Neuron (in vitro differentiated cells): Measurements from ENCODE around the gene MDH2.
"Not testable (repeated sequence)": the region's sequence is repeated elsewhere in the genome, so short reads cannot be mapped to it uniquely, and the experiment has no call there.

Experiments
- H2AFZ ChIP-seq: one replicate; pipeline ENCODE4 v1.6.1; 2013; ENCODE audit warnings: low read depth, mild to moderate bottlenecking, inconsistent platforms, low read length, moderate library complexity
- H3K27me3 ChIP-seq: one replicate; pipeline ENCODE4 v1.6.1; 2013; ENCODE audit warnings: low read length; ENCODE audit not compliant: insufficient read depth
- H3K36me3 ChIP-seq: one replicate; pipeline ENCODE4 v1.6.1; 2013; ENCODE audit warnings: low read length; ENCODE audit not compliant: insufficient read depth
- H3K4me1 ChIP-seq: one replicate; pipeline ENCODE4 v1.6.1; 2013; ENCODE audit warnings: low read length; ENCODE audit not compliant: insufficient read depth
- H3K4me3 ChIP-seq: 2 replicates; pipeline ENCODE4 v1.5.1; 2013; ENCODE audit warnings: mild to moderate bottlenecking, low read length, moderate library complexity
- H3K9me3 ChIP-seq: one replicate; pipeline ENCODE4 v1.6.1; 2013; ENCODE audit warnings: low read length

Gene MDH2

GRCh38 chr7:76022026-76022780 lies 25.7 kb upstream of the MDH2 start:
- Histone ChIP-seq H3K36me3 (peaks cover 40% of the 10 kb centered on the region), H3K4me3 (no peak overlapping the region)

GRCh38 chr7:76023002-76023401 lies 24.9 kb upstream of the MDH2 start:
- peaks cover 39% of the 10 kb centered on the region for H3K36me3 ChIP-seq
- no peaks in the 10 kb centered on the region for H3K9me3 ChIP-seq
- H3K4me3 ChIP-seq, result no peak overlapping the region
- H3K4me1 ChIP-seq, result no peaks in the 10 kb centered on the region
- no peak overlapping the region for H2AFZ ChIP-seq
- H3K27me3 ChIP-seq, result no peaks in the 10 kb centered on the region

More at GRCh38 chr7:76022026-76022780, 25.7 kb upstream of the MDH2 start:
- Histone ChIP-seq H2AFZ (no peak overlapping the region), H3K9me3 (no peaks in the 10 kb centered on the region), H3K4me1 (no peaks in the 10 kb centered on the region), H3K27me3 (no peaks in the 10 kb centered on the region)

- not testable (repeated sequence) for H3K4me1 ChIP-seq, H3K4me3 ChIP-seq, H3K27me3 ChIP-seq, H2AFZ ChIP-seq, H3K9me3 ChIP-seq
- peaks cover 22% of the 10 kb centered on the region for H3K36me3 ChIP-seq
These were observed 18.2 kb upstream of the MDH2 start for GRCh38 chr7:76029682-76030081.

- H3K27me3 ChIP-seq, result no peaks in the 10 kb centered on the region
- no peaks in the 10 kb centered on the region for H3K9me3 ChIP-seq
- no peak overlapping the region for H2AFZ ChIP-seq
- H3K4me3 ChIP-seq, result no peak overlapping the region
- H3K36me3 ChIP-seq, result peaks cover 16% of the 10 kb centered on the region
- H3K4me1 ChIP-seq, result no peaks in the 10 kb centered on the region
These were observed 15.9 kb upstream of the MDH2 start for GRCh38 chr7:76031964-76032363.

- H3K36me3 ChIP-seq, result peaks cover 5% of the 10 kb centered on the region
These were observed 10.6 kb upstream of the MDH2 start for GRCh38 chr7:76037310-76037709.

GRCh38 chr7:76040126-76040525 lies 7.8 kb upstream of the MDH2 start:
- Histone ChIP-seq H3K9me3 (no peaks in the 10 kb centered on the region), H3K27me3 (no peaks in the 10 kb centered on the region), H3K4me3 (no peak overlapping the region), H3K4me1 (no peaks in the 10 kb centered on the region), H2AFZ (no peak overlapping the region), H3K36me3 (peaks cover 12% of the 10 kb centered on the region)

More at GRCh38 chr7:76037310-76037709, 10.6 kb upstream of the MDH2 start:
- H3K4me3 ChIP-seq, result no peak overlapping the region
- no peaks in the 10 kb centered on the region for H3K27me3 ChIP-seq
- no peak overlapping the region for H2AFZ ChIP-seq
- H3K4me1 ChIP-seq, result no peaks in the 10 kb centered on the region
- H3K9me3 ChIP-seq, result no peaks in the 10 kb centered on the region

GRCh38 chr7:76044375-76044865 lies 3.5 kb upstream of the MDH2 start:
- Histone ChIP-seq H3K36me3 (peaks cover 12% of the 10 kb centered on the region), H3K27me3 (no peaks in the 10 kb centered on the region), H3K9me3 (no peaks in the 10 kb centered on the region), H3K4me3 (no peak overlapping the region), H3K4me1 (peaks cover 16% of the 10 kb centered on the region), H2AFZ (no peak overlapping the region)

- peak overlapping the region; percentile 69 for H3K4me3 ChIP-seq
- peaks cover 16% of the 10 kb centered on the region for H3K4me1 ChIP-seq
- H3K36me3 ChIP-seq, result peaks cover 16% of the 10 kb centered on the region
- H2AFZ ChIP-seq, result peak overlapping the region; percentile 62
- H3K27me3 ChIP-seq, result no peaks in the 10 kb centered on the region
- H3K9me3 ChIP-seq, result no peaks in the 10 kb centered on the region
These were observed 548 bp upstream of the MDH2 start for GRCh38 chr7:76047305-76047810.

GRCh38 chr7:76048668-76048988 lies 722 bp downstream of the MDH2 start:
- Histone ChIP-seq H2AFZ (no peak overlapping the region), H3K9me3 (no peaks in the 10 kb centered on the region), H3K4me3 (peak overlapping the region; percentile 69), H3K27me3 (no peaks in the 10 kb centered on the region), H3K4me1 (peaks cover 16% of the 10 kb centered on the region), H3K36me3 (peaks cover 21% of the 10 kb centered on the region)

GRCh38 chr7:76049295-76049694 lies 1.4 kb downstream of the MDH2 start:
- H2AFZ ChIP-seq, result no peak overlapping the region
- H3K4me1 ChIP-seq, result peaks cover 16% of the 10 kb centered on the region
- no peaks in the 10 kb centered on the region for H3K9me3 ChIP-seq
- H3K4me3 ChIP-seq, result peak overlapping the region; percentile 69
- H3K36me3 ChIP-seq, result peaks cover 27% of the 10 kb centered on the region
- H3K27me3 ChIP-seq, result no peaks in the 10 kb centered on the region

GRCh38 chr7:76050545-76050944 lies 2.6 kb downstream of the MDH2 start:
- H3K36me3 ChIP-seq, result peaks cover 33% of the 10 kb centered on the region
- H2AFZ ChIP-seq, result no peak overlapping the region
- no peaks in the 10 kb centered on the region for H3K9me3 ChIP-seq
- peaks cover 16% of the 10 kb centered on the region for H3K4me1 ChIP-seq
- H3K27me3 ChIP-seq, result no peaks in the 10 kb centered on the region
- H3K4me3 ChIP-seq, result no peak overlapping the region

GRCh38 chr7:76051840-76052239 lies 3.9 kb downstream of the MDH2 start:
- no peaks in the 10 kb centered on the region for H3K9me3 ChIP-seq
- peaks cover 13% of the 10 kb centered on the region for H3K4me1 ChIP-seq
- H3K27me3 ChIP-seq, result no peaks in the 10 kb centered on the region
- H3K4me3 ChIP-seq, result no peak overlapping the region
- no peak overlapping the region for H2AFZ ChIP-seq
- peaks cover 33% of the 10 kb centered on the region for H3K36me3 ChIP-seq

- H2AFZ ChIP-seq, H3K9me3 ChIP-seq, H3K4me3 ChIP-seq, H3K27me3 ChIP-seq: not testable (repeated sequence)
- H3K36me3 ChIP-seq, result peaks cover 41% of the 10 kb centered on the region
- H3K4me1 ChIP-seq, result peaks cover 11% of the 10 kb centered on the region
These were observed 4.8 kb downstream of the MDH2 start for GRCh38 chr7:76052681-76053080.

GRCh38 chr7:76053461-76053860 lies 5.6 kb downstream of the MDH2 start:
- no peak overlapping the region for H2AFZ ChIP-seq
- peaks cover 10% of the 10 kb centered on the region for H3K4me1 ChIP-seq
- peaks cover 49% of the 10 kb centered on the region for H3K36me3 ChIP-seq
- H3K9me3 ChIP-seq, result no peaks in the 10 kb centered on the region
- no peak overlapping the region for H3K4me3 ChIP-seq
- no peaks in the 10 kb centered on the region for H3K27me3 ChIP-seq
